Loucy (cell line): Measurements from ENCODE around the gene PDLIM7.

Experiments used
- H2AFZ ChIP-seq: fragments of 200-600 bp; sonication (generic); 2 replicates; pipeline ENCODE4 v1.6.0; 2016; ENCODE audit warnings: antibody characterized with exemption, mild to moderate bottlenecking, low read length, moderate library complexity
- H3F3A ChIP-seq: fragments of 200-600 bp; 2 replicates; pipeline ENCODE4 v1.6.0; 2016; ENCODE audit warnings: antibody characterized with exemption, low read depth, mild to moderate bottlenecking
- H3K27me3 ChIP-seq: fragments of 200-600 bp; sonication (generic); 2 replicates; pipeline ENCODE4 v1.6.1; 2014; ENCODE audit warnings: low read length, mild to moderate bottlenecking; ENCODE audit not compliant: insufficient read depth, poor library complexity, severe bottlenecking
- H3K36me3 ChIP-seq: fragments of 200-600 bp; sonication (generic); 2 replicates; pipeline ENCODE4 v1.6.1; 2016; ENCODE audit warnings: low read length; ENCODE audit not compliant: insufficient read depth
- H3K4me1 ChIP-seq: fragments of 200-600 bp; sonication (generic); 2 replicates; pipeline ENCODE4 v1.5.1; 2014; ENCODE audit warnings: low read length, mild to moderate bottlenecking; ENCODE audit not compliant: insufficient read depth, poor library complexity, severe bottlenecking
- H3K4me2 ChIP-seq: fragments of 200-600 bp; sonication (generic); 2 replicates; pipeline ENCODE4 v1.6.0; 2014; ENCODE audit warnings: antibody characterized with exemption, low read length, low read depth, mild to moderate bottlenecking; ENCODE audit not compliant: poor library complexity, severe bottlenecking
- H3K4me3 ChIP-seq: fragments of 200-600 bp; sonication (generic); 2 replicates; pipeline ENCODE4 v1.5.1; 2014; ENCODE audit warnings: low read length, mild to moderate bottlenecking, mixed read lengths; ENCODE audit not compliant: poor library complexity, severe bottlenecking
- H3K79me2 ChIP-seq: fragments of 200-600 bp; sonication (generic); 2 replicates; pipeline ENCODE4 v1.6.1; 2014; ENCODE audit warnings: low read length; ENCODE audit not compliant: insufficient read depth
- H3K9ac ChIP-seq: fragments of 200-600 bp; sonication (generic); 2 replicates; pipeline ENCODE4 v1.6.0; 2014; ENCODE audit warnings: mild to moderate bottlenecking, low read depth, low read length, moderate library complexity; ENCODE audit not compliant: poor library complexity, severe bottlenecking
- H3K9me2 ChIP-seq: fragments of 200-600 bp; sonication (generic); replicated peaks from 2 replicates; pipeline ENCODE4 v1.6.1; 2016; ENCODE audit warnings: low read depth, low read length, mixed read lengths
- H3K9me3 ChIP-seq: fragments of 200-600 bp; sonication (generic); 2 replicates; pipeline ENCODE4 v1.6.1; 2014; ENCODE audit warnings: mild to moderate bottlenecking, antibody characterized with exemption, low read length, low read depth; ENCODE audit not compliant: insufficient read depth
- H4K20me1 ChIP-seq: fragments of 200-600 bp; sonication (generic); 2 replicates; pipeline ENCODE4 v1.6.0; 2014; ENCODE audit warnings: antibody characterized with exemption, low read length, mild to moderate bottlenecking; ENCODE audit not compliant: insufficient read depth, poor library complexity, severe bottlenecking
- CTCF ChIP-seq: fragments of 200-600 bp; sonication (generic); conservative IDR thresholded peaks from 2 replicates; pipeline ENCODE4 v1.5.1; 2014; ENCODE audit warnings: mild to moderate bottlenecking, antibody characterized with exemption, low read length
- EZH2phosphoT487 ChIP-seq: fragments of 200-600 bp; IDR thresholded peaks from 2 replicates; pipeline ENCODE4 v1.6.1; 2018; ENCODE audit warnings: antibody characterized with exemption, mild to moderate bottlenecking, moderate library complexity, borderline replicate concordance

PDLIM7 gene

GRCh38 chr5:177530638-177531037 lies 33.2 kb upstream of the PDLIM7 start:
- Histone ChIP-seq H3K36me3 (peaks cover 3% of the 10 kb centered on the region; the same call in 1 of the 2 replicates), H3K4me2 (no peak overlapping the region), H3F3A (no peaks in the 10 kb centered on the region), H3K4me1 (no peaks in the 10 kb centered on the region), H3K9ac (no peak overlapping the region), H3K9me2 (no peaks in the 10 kb centered on the region), H2AFZ (no peak overlapping the region), H4K20me1 (no peaks in the 10 kb centered on the region), H3K4me3 (no peak overlapping the region), H3K27me3 (no peaks in the 10 kb centered on the region), H3K79me2 (no peaks in the 10 kb centered on the region), H3K9me3 (no peaks in the 10 kb centered on the region)
- TF ChIP-seq CTCF (no peak), EZH2phosphoT487 (no peak)

- TF ChIP-seq EZH2phosphoT487 (no peak), CTCF (no peak)
- no peaks in the 10 kb centered on the region for H4K20me1 ChIP-seq
- H3K9me2 ChIP-seq: no peaks in the 10 kb centered on the region
- H3K9ac ChIP-seq: no peak overlapping the region
- H2AFZ ChIP-seq: no peak overlapping the region
- H3K4me3 ChIP-seq: no peak overlapping the region
- peaks cover 3% of the 10 kb centered on the region; the same call in 1 of the 2 replicates for H3K36me3 ChIP-seq
- no peaks in the 10 kb centered on the region for H3K4me1 ChIP-seq
- no peaks in the 10 kb centered on the region for H3F3A ChIP-seq
- no peaks in the 10 kb centered on the region for H3K27me3 ChIP-seq
- no peaks in the 10 kb centered on the region for H3K79me2 ChIP-seq
- H3K4me2 ChIP-seq: no peak overlapping the region
- H3K9me3 ChIP-seq: no peaks in the 10 kb centered on the region
These were observed 32.1 kb upstream of the PDLIM7 start for GRCh38 chr5:177529247-177530203.

GRCh38 chr5:177528631-177529030 lies 31.2 kb upstream of the PDLIM7 start:
- Histone ChIP-seq H3F3A (no peaks in the 10 kb centered on the region), H3K9me2 (no peaks in the 10 kb centered on the region), H3K4me3 (no peak overlapping the region), H3K79me2 (no peaks in the 10 kb centered on the region), H2AFZ (no peak overlapping the region), H3K27me3 (no peaks in the 10 kb centered on the region), H3K4me2 (no peak overlapping the region), H3K36me3 (peaks cover 3% of the 10 kb centered on the region; the same call in 1 of the 2 replicates), H4K20me1 (no peaks in the 10 kb centered on the region), H3K4me1 (no peaks in the 10 kb centered on the region), H3K9me3 (no peaks in the 10 kb centered on the region), H3K9ac (no peak overlapping the region)
- no peak for TF ChIP-seq CTCF
- TF ChIP-seq EZH2phosphoT487: no peak
